K562 (cell line): ENCODE results near the gene USP2. TPM values are rescaled to one million over a fixed set of nuclear protein-coding genes. Genes with fewer than 3 reads are reported as not detected.
A peak's percentile ranks its signal among the peaks of the same experiment; 100 is the strongest.

ENCODE experiments used
- ATAC-seq: fragments of 200-7000 bp; cut with Tn5 transposase; 3 replicates; pipeline ENCODE4 v1.9.1; 2020; ENCODE audit warnings: moderate library complexity
- BruUV-seq: library from RNA; stranded (reverse); fragments of 400-500 nt; replicated peaks from 2 replicates; lab custom pipeline; 2021; lab: Mats Ljungman, UMichigan
- CTCF ChIA-PET: fragments of 300-600 bp; formaldehyde crosslinking; extraction: SDS; loops from one replicate; lab custom pipeline; 2021; ENCODE audit warnings: low intra/inter-chr PET ratio; lab: Yijun Ruan, JAX
- POLR2A ChIA-PET: fragments of 300-600, 350-650 bp; sonication (Branson Sonifier 250); formaldehyde crosslinking; extraction: SDS; loops from one replicate; lab custom pipeline; 2021; ENCODE audit warnings: antibody characterized with exemption, inconsistent platforms; lab: Yijun Ruan, JAX
- DNase-seq, 4 experiments: peaks; one replicate each; pipeline versions ENCODE4 v3.0.0 to v3.0.0-alpha.2; 2011 to 2018; ENCODE audit warnings: low spot score in 3 of 4, mixed read lengths in 3 of 4; ENCODE audit errors: extremely low read depth in 1 of 4
- FAIRE-seq: peaks from 2 replicates; lab custom pipeline; 2011; peaks lifted over from hg19 to GRCh38; lab: Jason Lieb, UNC
- H2AFZ ChIP-seq: 2 replicates; pipeline ENCODE4 v1.6.0; 2011; ENCODE audit warnings: low read depth, low read length, control low read depth, inconsistent platforms
- H3K27ac ChIP-seq: fragments of 200-600 bp; 3 replicates; pipeline ENCODE4 v1.8.0; 2011; ENCODE audit warnings: low read depth, mild to moderate bottlenecking, control low read depth, inconsistent platforms, low read length, moderate library complexity, mixed read lengths; ENCODE audit errors: extremely low read depth
- H3K27me3 ChIP-seq, 2 experiments: fragments of 300-600 bp in 1 of 2; 2 replicates in 1 of 2; 3 replicates in 1 of 2; pipeline versions ENCODE4 v1.6.0 to v1.8.0; 2011; ENCODE audit warnings: inconsistent platforms in 2 of 2, low read length in 2 of 2, mild to moderate bottlenecking in 1 of 2, mixed read lengths in 1 of 2, moderate library complexity in 1 of 2; ENCODE audit not compliant: control insufficient read depth in 2 of 2, insufficient read depth in 2 of 2
- H3K36me3 ChIP-seq: fragments of 300-600 bp; 3 replicates; pipeline ENCODE4 v1.8.0; 2011; ENCODE audit warnings: mild to moderate bottlenecking, low read length, inconsistent platforms; ENCODE audit not compliant: control insufficient read depth, insufficient read depth
- H3K4me1 ChIP-seq, 2 experiments: fragments of 200-600 bp in 1 of 2; replicated peaks in 1 of 2; 2 replicates in 1 of 2; 3 replicates in 1 of 2; pipeline versions ENCODE4 v1.5.1 to v1.8.0; 2011; ENCODE audit warnings: inconsistent platforms in 2 of 2, low read length in 2 of 2, mild to moderate bottlenecking in 1 of 2, mixed read lengths in 1 of 2, moderate library complexity in 1 of 2; ENCODE audit not compliant: control insufficient read depth in 2 of 2, insufficient read depth in 2 of 2
- H3K4me2 ChIP-seq: 2 replicates; pipeline ENCODE4 v1.6.1; 2011; ENCODE audit warnings: low read length, control low read depth, inconsistent platforms, mixed read lengths; ENCODE audit not compliant: insufficient read depth
- H3K4me3 ChIP-seq: fragments of 200-600 bp; sonication (generic), shearing (Covaris generic); 2 replicates; pipeline ENCODE4 v1.5.1; 2016; ENCODE audit warnings: control low read depth, inconsistent platforms
- H3K79me2 ChIP-seq: fragments of 200-600 bp; 3 replicates; pipeline ENCODE4 v1.8.0; 2011; ENCODE audit warnings: low read length, inconsistent platforms; ENCODE audit not compliant: control insufficient read depth, insufficient read depth
- H3K9ac ChIP-seq, 2 experiments: 2 replicates each; pipeline versions ENCODE4 v1.6.0 to v1.6.1; 2011; ENCODE audit warnings: low read depth in 2 of 2, low read length in 2 of 2, control low read depth in 1 of 2, inconsistent platforms in 1 of 2, mild to moderate bottlenecking in 1 of 2, mixed read lengths in 1 of 2; ENCODE audit not compliant: insufficient read depth in 1 of 2
- H3K9me1 ChIP-seq: one replicate; pipeline ENCODE4 v1.6.0; 2011; ENCODE audit warnings: inconsistent platforms, mild to moderate bottlenecking, low read length, moderate library complexity; ENCODE audit not compliant: control insufficient read depth, insufficient read depth
- H3K9me3 ChIP-seq: replicated peaks from 2 replicates; pipeline ENCODE4 v1.5.1; 2011; ENCODE audit warnings: low read depth, low read length, inconsistent platforms; ENCODE audit not compliant: control insufficient read depth, insufficient read depth
- H4K20me1 ChIP-seq: replicated peaks from 2 replicates; pipeline ENCODE4 v1.6.1; 2011; ENCODE audit warnings: low read length, inconsistent platforms, mixed read lengths; ENCODE audit not compliant: control insufficient read depth, insufficient read depth
- ELF1 ChIP-seq: fragments of 200-800 bp; sonication (Bioruptor generic); IDR thresholded peaks from 2 replicates; pipeline ENCODE4 v1.6.1; 2016; ENCODE audit warnings: missing genetic modification characterization, missing compliant biosample characterization
- FOSL1 ChIP-seq: fragments of 200-800 bp; sonication (Bioruptor generic); conservative IDR thresholded peaks from 2 replicates; pipeline ENCODE4 v1.6.1; 2016; ENCODE audit warnings: missing genetic modification characterization, missing compliant biosample characterization
- FOXK1 ChIP-seq: sonication (generic); formaldehyde crosslinking; IDR thresholded peaks from 2 replicates; pipeline ENCODE4 v1.8.0; 2022; ENCODE audit warnings: missing genetic modification reagents, mild to moderate bottlenecking, borderline replicate concordance
- GTF3C2 ChIP-seq: IDR thresholded peaks from 3 replicates; pipeline ENCODE4 v1.6.1; 2011; ENCODE audit warnings: borderline replicate concordance, mild to moderate bottlenecking, moderate library complexity; ENCODE audit not compliant: insufficient read length; ENCODE audit errors: extremely low read depth
- HCFC1 ChIP-seq: IDR thresholded peaks from 2 replicates; pipeline ENCODE4 v1.6.1; 2012; ENCODE audit warnings: low read depth, low read length, improper control_type of control experiment
- MAFK ChIP-seq: IDR thresholded peaks from 2 replicates; pipeline ENCODE4 v1.6.1; 2011; ENCODE audit warnings: low read length, improper control_type of control experiment
- RB1 ChIP-seq: fragments of 450-650 bp; IDR thresholded peaks from 2 replicates; pipeline ENCODE4 v1.6.1; 2017; ENCODE audit warnings: low read depth, mild to moderate bottlenecking
- RBFOX2 ChIP-seq: fragments of 200-400 bp; formaldehyde crosslinking; IDR thresholded peaks from 2 replicates; pipeline ENCODE4 v1.6.1; 2017; ENCODE audit warnings: low read depth, mild to moderate bottlenecking, low read length, moderate library complexity
- RUNX1 ChIP-seq: sonication (generic); IDR thresholded peaks from 2 replicates; pipeline ENCODE4 v1.6.1; 2016; ENCODE audit warnings: antibody characterized with exemption, low read depth
- SMARCC2 ChIP-seq: fragments of 450-650 bp; IDR thresholded peaks from 2 replicates; pipeline ENCODE4 v1.6.1; 2017; ENCODE audit warnings: antibody characterized with exemption, moderate library complexity, mild to moderate bottlenecking, low read depth
- STAT5A ChIP-seq: IDR thresholded peaks from 2 replicates; pipeline ENCODE4 v1.6.1; 2012; ENCODE audit warnings: low read length, inconsistent platforms, borderline replicate concordance
- ZBTB9 ChIP-seq: fragments of 450-650 bp; formaldehyde crosslinking; IDR thresholded peaks from 2 replicates; pipeline ENCODE4 v1.4.0; 2020; ENCODE audit warnings: mild to moderate bottlenecking, moderate library complexity
- ZFX ChIP-seq: sonication (generic); formaldehyde crosslinking; IDR thresholded peaks from 2 replicates; pipeline ENCODE4 v1.8.0; 2022; ENCODE audit warnings: mild to moderate bottlenecking, missing genetic modification reagents, moderate library complexity
- ZNF174 ChIP-seq: fragments of 250-450 bp; sonication (Bioruptor Pico); IDR thresholded peaks from 2 replicates; pipeline ENCODE4 v1.4.0; 2020; ENCODE audit warnings: mild to moderate bottlenecking
- ZNF224 ChIP-seq: sonication (generic); formaldehyde crosslinking; IDR thresholded peaks from 2 replicates; pipeline ENCODE4 v1.8.0; 2022; ENCODE audit warnings: mild to moderate bottlenecking, missing genetic modification reagents
- ZNF3 ChIP-seq: fragments of 250-450 bp; sonication (Bioruptor Pico); IDR thresholded peaks from 2 replicates; pipeline ENCODE4 v1.5.0; 2021; ENCODE audit warnings: mild to moderate bottlenecking, moderate library complexity
- ZNF431 ChIP-seq: sonication (generic); formaldehyde crosslinking; IDR thresholded peaks from 2 replicates; pipeline ENCODE4 v1.8.0; 2022; ENCODE audit warnings: mild to moderate bottlenecking, missing genetic modification reagents
- ZNF655 ChIP-seq: fragments of 250-450 bp; sonication (Bioruptor Pico); IDR thresholded peaks from 2 replicates; pipeline ENCODE4 v1.5.0; 2021
- ZNF830 ChIP-seq: fragments of 250-450 bp; sonication (Bioruptor Pico); IDR thresholded peaks from 2 replicates; pipeline ENCODE4 v1.5.0; 2021; ENCODE audit warnings: mild to moderate bottlenecking
- in situ Hi-C: fragments of 300-500 bp; cut with MboI; formaldehyde crosslinking; loops from 4 replicates; pipeline ENCODE4 v1.15.0; 2018; ENCODE audit warnings: inconsistent platforms, mixed read lengths
- intact Hi-C: fragments of 100-400 bp; cut with micrococcal nuclease; formaldehyde crosslinking; loops from 2 replicates; pipeline ENCODE4 v1.14.2; 2022
- polyA plus RNA-seq, 8 experiments: library from polyadenylated mRNA; depleted of rRNA in 4 of 8; stranded (reverse) in 5 of 8; unstranded in 3 of 8; fragments of >200 nt; fragmentation: Nextera tagmentation in 2 of 8; fragmentation: Illumina TruSeq in 1 of 8; extraction: Ambion mirVana in 2 of 8; extraction: Trizol in 1 of 8; gene quantifications; 2 replicates each; pipeline versions ENCODE4 v1.2.1 to v1.2.3, GENCODE V29; 2011 to 2014; ENCODE audit warnings: inconsistent platforms in 1 of 8, missing spikeins in 1 of 8
- total RNA-seq, 7 experiments: library from RNA; depleted of rRNA in 6 of 7; stranded (reverse); fragments of >200 nt in 6 of 7; fragmentation: Illumina TruSeq in 2 of 7; extraction: Trizol in 2 of 7; gene quantifications; 2 replicates each; pipeline versions ENCODE4 v1.2.1 to v1.2.3, GENCODE V29; 2011 to 2021; ENCODE audit warnings: low replicate concordance in 1 of 7

Gene USP2
- total and polyA plus RNA-seq, 9 of the 15 experiments (the other 6 are each of a cell fraction or from before 2014, with no cell fraction given): 2.8 to 16.9 (median 3.9) TPM

DNA sequence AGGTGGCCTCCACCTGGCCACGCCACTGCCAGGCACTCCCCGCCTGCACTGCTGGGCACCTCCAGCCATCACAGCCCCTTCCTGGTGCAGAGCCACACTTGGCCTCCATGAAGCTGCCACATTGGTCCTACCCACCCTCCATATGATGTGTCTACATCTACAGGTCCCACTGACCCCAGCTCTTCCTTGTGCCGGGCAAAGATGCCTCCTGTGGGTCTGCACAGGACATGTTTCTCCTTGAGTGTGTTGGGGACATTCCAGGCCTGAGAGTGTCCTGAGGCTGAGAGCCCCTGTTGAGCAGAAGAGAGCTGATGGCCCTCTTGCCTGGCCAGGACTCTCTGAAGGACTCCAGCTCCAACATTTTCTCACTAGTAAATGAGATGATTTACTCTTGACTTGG is 34.0 kb upstream of the USP2 start (continued):
- TF ChIP-seq ZNF655 (CRISPR knock-in tag) (no peak), ZNF431 (CRISPR knock-in tag) (no peak), RUNX1 (no peak), HCFC1 (no peak), ZNF224 (CRISPR knock-in tag) (no peak), GTF3C2 (no peak), STAT5A (no peak), SMARCC2 (no peak)

DNA sequence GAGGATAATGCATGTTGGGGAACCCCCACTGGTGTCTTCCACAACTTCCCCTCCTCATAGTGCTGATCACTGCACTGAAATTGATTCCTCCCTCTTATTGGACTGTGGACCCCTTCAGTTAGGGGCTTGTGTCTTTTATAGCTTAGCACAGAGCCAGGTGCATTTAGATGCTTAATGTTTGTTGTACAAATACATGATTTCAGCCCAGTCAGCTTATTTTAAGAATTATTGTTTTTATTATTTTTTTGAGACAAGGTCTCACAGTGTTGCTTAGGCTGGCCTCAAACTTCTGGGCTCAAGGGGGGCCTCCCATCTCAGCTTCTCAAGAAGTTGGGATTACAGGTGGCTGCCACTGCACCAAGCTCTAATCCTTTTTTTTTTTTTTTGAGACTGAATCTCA is 33.2 kb upstream of the USP2 start:
- no peak overlapping the region for H3K27ac ChIP-seq
- no peak for ATAC-seq
- H3K27me3 ChIP-seq: no peaks in the 10 kb centered on the region
- FAIRE-seq: no peak
- in situ Hi-C loops (no loop called here), intact Hi-C loops (no loop called here)
- H3K4me1 ChIP-seq: no peaks in the 10 kb centered on the region
- POLR2A ChIA-PET: interaction anchor here (0.7 to 0.9 kb wide), 4 partner anchors 10 to 1277 kb away, joined by 3 read pairs; no protein-coding TSS in a partner anchor
- no peak overlapping the region for H3K4me3 ChIP-seq
- no peak overlapping the region for H3K9ac ChIP-seq
- CTCF ChIA-PET: no interaction called here
- H3K9me1 ChIP-seq: no peaks in the 10 kb centered on the region
- no peak for DNase-seq
- H3K79me2 ChIP-seq: no peaks in the 10 kb centered on the region
- no peaks in the 10 kb centered on the region for H3K9me3 ChIP-seq
- H4K20me1 ChIP-seq: no peaks in the 10 kb centered on the region
- no peaks in the 10 kb centered on the region for H3K36me3 ChIP-seq
- H2AFZ ChIP-seq: no peak overlapping the region
- H3K4me2 ChIP-seq: no peak overlapping the region
- no TSS peak for BruUV-seq
- TF ChIP-seq MAFK (peak; percentile 40; the same call in 1 of the 2 replicates), FOSL1 (tag) (no peak), ZNF830 (CRISPR knock-in tag) (no peak), ZNF3 (CRISPR knock-in tag) (no peak), ELF1 (no peak), FOXK1 (CRISPR knock-in tag) (no peak), RB1 (no peak), ZNF174 (CRISPR knock-in tag) (no peak), RBFOX2 (no peak), ZBTB9 (CRISPR knock-in tag) (no peak), ZFX (CRISPR knock-in tag) (no peak)
